ENCODE results near the gene KCP. TPM values are rescaled to one million over a fixed set of nuclear protein-coding genes. Genes with fewer than 3 reads are reported as not detected.
A peak's percentile ranks its signal among the peaks of the same experiment; 100 is the strongest.

KCP gene
- total and polyA plus RNA-seq, 2 donors (not counting 1 experiment from before 2014, with no cell fraction given): 2.3 to 3.8 TPM

GRCh38 chr7:128891110-128891941 is 19.2 kb downstream of the KCP start:
- Mint-ChIP-seq H3K9me3 (ENCODE audit: insufficient read depth) (no peaks in the 10 kb centered on the region), H3K27ac (no peak overlapping the region), H3K4me1 (peaks cover 4% of the 10 kb centered on the region), H3K27me3 (peaks cover 10% of the 10 kb centered on the region), H3K4me3 (peak overlapping the region; percentile 62)
- H3K4me1 ChIP-seq (ENCODE audit: control insufficient read depth in 2 of 2, insufficient read depth in 2 of 2, low read length in 2 of 2): peaks cover 7 to 12% of the 10 kb centered on the region in 2 donors
- WGBS (ENCODE audit: insufficient coverage): 44% methylated on average over 29 of the region's 41 CpGs
- no peaks in the 10 kb centered on the region for H3K9me3 ChIP-seq (ENCODE audit: control extremely low read depth in 1 of 3, control insufficient read depth in 2 of 3, insufficient read depth in 1 of 3, low read length in 2 of 3)
- ChIA-PET CTCF (interaction anchor here (1.8 kb wide), 1 partner anchor 8 kb away, joined by 5 read pairs; no protein-coding TSS in a partner anchor), POLR2A (no interaction called here)
- TF ChIP-seq EZH2 (IDR thresholded peaks at IDR 0.05; ENCODE audit: borderline replicate concordance, insufficient read depth, low read depth, low read length, poor library complexity, severe bottlenecking) (peak; percentile 73), CTCF (IDR thresholded peaks at IDR 0.05) (no peak)
- peak overlapping the region; percentile 60 for H2AFZ ChIP-seq (ENCODE audit: insufficient read depth, low read depth, low read length, poor library complexity, severe bottlenecking)
- DNase-seq: peak; percentile 63
- peak; percentile 64 for ATAC-seq (ENCODE audit: low read depth)
- intact Hi-C loops (cut with micrococcal nuclease): no loop called here
- H3K9ac ChIP-seq (ENCODE audit: low read length): peak overlapping the region; percentile 56
- H3K27ac ChIP-seq (ENCODE audit: low read length in 2 of 2): no peak overlapping the region
- H3K79me2 ChIP-seq (ENCODE audit: control insufficient read depth, insufficient read depth, low read length): no peaks in the 10 kb centered on the region
- peaks cover 0 to 41% (median 6%) of the 10 kb centered on the region in 4 experiments for H3K27me3 ChIP-seq (replicated peaks in 1 of 4; ENCODE audit: control extremely low read depth in 1 of 4, control insufficient read depth in 3 of 4, insufficient read depth in 4 of 4, low read length in 3 of 4)
- no peaks in the 10 kb centered on the region for H4K20me1 ChIP-seq (ENCODE audit: control insufficient read depth, insufficient read depth, low read length, poor library complexity, severe bottlenecking)
- H3K4me3 ChIP-seq (ENCODE audit: control extremely low read depth in 1 of 5, extremely low read depth in 1 of 5, insufficient read depth in 1 of 5, low read depth in 2 of 5, low read length in 4 of 5): peak overlapping the region in 3 of 5 experiments; percentile 41 to 53 (median 41)
- no peaks in the 10 kb centered on the region for H3K36me3 ChIP-seq (replicated peaks in 1 of 2; ENCODE audit: control extremely low read depth in 1 of 2, control insufficient read depth in 1 of 2, extremely low read depth in 1 of 2, insufficient read depth in 2 of 2, low read length in 1 of 2)
- H3K4me2 ChIP-seq (replicated peaks; ENCODE audit: low read depth, low read length, poor library complexity, severe bottlenecking): peak overlapping the region; percentile 85
